GM23338 (cell line): Measurements from ENCODE around the gene NCAPH2. TPM values are rescaled to one million over a fixed set of nuclear protein-coding genes. Genes with fewer than 3 reads are reported as not detected.

ENCODE experiments used
- ATAC-seq: fragments of 200-7000 bp; cut with Tn5 transposase; 3 replicates; pipeline ENCODE4 v1.9.1; 2020
- DNase-seq: peaks from one replicate; pipeline ENCODE4 v3.0.0-alpha.2; 2015; ENCODE audit warnings: low spot score
- H2AFZ ChIP-seq: fragments of 200-600 bp; sonication (generic); 2 replicates; pipeline ENCODE4 v1.8.0; 2016; ENCODE audit warnings: antibody characterized with exemption, mild to moderate bottlenecking, moderate library complexity
- H3F3A ChIP-seq: fragments of 200-600 bp; sonication (generic); replicated peaks from 2 replicates; pipeline ENCODE4 v1.8.0; 2017; ENCODE audit warnings: antibody characterized with exemption, mixed run types, low read depth
- H3K27ac ChIP-seq: fragments of 200-600 bp; sonication (generic); 2 replicates; pipeline ENCODE4 v1.6.1; 2016; ENCODE audit warnings: low read depth
- H3K27me3 ChIP-seq: fragments of 200-600 bp; sonication (generic); 2 replicates; pipeline ENCODE4 v1.8.0; 2016; ENCODE audit warnings: mild to moderate bottlenecking, mixed run types, moderate library complexity; ENCODE audit not compliant: insufficient read depth
- H3K36me3 ChIP-seq: fragments of 200-600 bp; sonication (generic); 2 replicates; pipeline ENCODE4 v1.8.0; 2016; ENCODE audit warnings: mild to moderate bottlenecking; ENCODE audit not compliant: insufficient read depth
- H3K4me1 ChIP-seq: fragments of 200-600 bp; sonication (generic); 2 replicates; pipeline ENCODE4 v1.8.0; 2016; ENCODE audit warnings: mild to moderate bottlenecking, moderate library complexity; ENCODE audit not compliant: insufficient read depth
- H3K4me2 ChIP-seq: fragments of 200-600 bp; sonication (generic); 2 replicates; pipeline ENCODE4 v1.7.1; 2017; ENCODE audit warnings: mixed run types
- H3K4me3 ChIP-seq: fragments of 200-600 bp; sonication (generic); 2 replicates; pipeline ENCODE4 v1.6.1; 2016; ENCODE audit warnings: mixed run types
- H3K79me2 ChIP-seq: fragments of 200-600 bp; sonication (generic); replicated peaks from 2 replicates; pipeline ENCODE4 v1.8.0; 2017; ENCODE audit warnings: mild to moderate bottlenecking; ENCODE audit not compliant: insufficient read depth
- H3K9me2 ChIP-seq: fragments of 200-600 bp; sonication (generic); 2 replicates; pipeline ENCODE4 v1.8.0; 2017; ENCODE audit not compliant: insufficient read depth
- H4K20me1 ChIP-seq: fragments of 200-600 bp; sonication (generic); replicated peaks from 2 replicates; pipeline ENCODE4 v1.8.0; 2017; ENCODE audit warnings: mild to moderate bottlenecking; ENCODE audit not compliant: insufficient read depth
- H3K27ac Mint-ChIP-seq: 2 replicates; pipeline ENCODE4 v1.8.0; 2020; ENCODE audit warnings: inconsistent platforms, mild to moderate bottlenecking, moderate library complexity, mixed read lengths
- H3K27me3 Mint-ChIP-seq: 3 replicates; pipeline ENCODE4 v1.8.0; 2022; ENCODE audit warnings: low read depth, mild to moderate bottlenecking, moderate library complexity, mixed read lengths, inconsistent platforms; ENCODE audit not compliant: insufficient read depth, poor library complexity
- H3K36me3 Mint-ChIP-seq: 3 replicates; pipeline ENCODE4 v1.8.0; 2021; ENCODE audit warnings: low read depth, mild to moderate bottlenecking, inconsistent platforms, moderate library complexity, mixed read lengths
- H3K4me1 Mint-ChIP-seq: 3 replicates; pipeline ENCODE4 v1.8.0; 2020; ENCODE audit warnings: mild to moderate bottlenecking, inconsistent platforms, mixed read lengths
- H3K4me3 Mint-ChIP-seq: 3 replicates; pipeline ENCODE4 v1.8.0; 2021; ENCODE audit warnings: moderate library complexity, mild to moderate bottlenecking, inconsistent platforms, mixed read lengths
- H3K9me3 Mint-ChIP-seq: 3 replicates; pipeline ENCODE4 v1.8.0; 2020; ENCODE audit warnings: moderate library complexity, mild to moderate bottlenecking, inconsistent platforms, mixed read lengths
- CREB1 ChIP-seq: fragments of 250-450 bp; sonication (Bioruptor Pico); IDR thresholded peaks from 2 replicates; pipeline ENCODE4 v1.5.0; 2020; ENCODE audit warnings: low read depth, mild to moderate bottlenecking, moderate library complexity
- EZH2phosphoT487 ChIP-seq: fragments of 200-600 bp; sonication (generic); IDR thresholded peaks from one replicate; pipeline ENCODE4 v1.8.1; 2018; ENCODE audit warnings: antibody characterized with exemption; ENCODE audit not compliant: unreplicated experiment
- JUNB ChIP-seq: IDR thresholded peaks from one replicate; pipeline ENCODE4 v1.6.1; 2016; ENCODE audit warnings: antibody characterized with exemption; ENCODE audit not compliant: unreplicated experiment
- NANOG ChIP-seq: IDR thresholded peaks from 2 replicates; pipeline ENCODE4 v1.6.1; 2016; ENCODE audit warnings: antibody characterized with exemption, borderline replicate concordance
- POLR2AphosphoS5 ChIP-seq: IDR thresholded peaks from 2 replicates; pipeline ENCODE4 v1.6.1; 2016; ENCODE audit warnings: antibody characterized with exemption, low read depth
- polyA plus RNA-seq: library from polyadenylated mRNA; unstranded; fragments of >200 nt; fragmentation: Nextera tagmentation; extraction: Ambion mirVana; gene quantifications from 2 replicates; pipeline ENCODE4 v1.2.1, GENCODE V29; 2016
- total RNA-seq: library from RNA; depleted of rRNA; stranded (reverse); fragments of >200 nt; shearing (Covaris generic); gene quantifications from 2 replicates; pipeline ENCODE4 v1.2.3, GENCODE V29; 2014
- TF ChIP-seq, protein P1 (sequence below), 2 experiments: fragments of 200-600 bp in 1 of 2; sonication (generic) in 1 of 2; conservative IDR thresholded peaks; 2 replicates each; pipeline versions ENCODE4 v1.5.1 to v1.6.1; 2016 to 2017; ENCODE audit warnings: antibody characterized with exemption in 2 of 2, low read depth in 2 of 2, mild to moderate bottlenecking in 2 of 2, moderate library complexity in 1 of 2
- TF ChIP-seq, protein P2 (sequence below): IDR thresholded peaks from one replicate; pipeline ENCODE4 v1.6.1; 2018; ENCODE audit warnings: antibody characterized with exemption; ENCODE audit not compliant: unreplicated experiment
- TF ChIP-seq, protein P3 (sequence below): fragments of 250-450 bp; sonication (Bioruptor Pico); IDR thresholded peaks from 2 replicates; pipeline ENCODE4 v1.5.0; 2020; ENCODE audit warnings: mild to moderate bottlenecking, moderate library complexity

NCAPH2 gene
- total and polyA plus RNA-seq, 2 experiments from 2014 or later: 52.2 to 76.1 TPM

DNA sequence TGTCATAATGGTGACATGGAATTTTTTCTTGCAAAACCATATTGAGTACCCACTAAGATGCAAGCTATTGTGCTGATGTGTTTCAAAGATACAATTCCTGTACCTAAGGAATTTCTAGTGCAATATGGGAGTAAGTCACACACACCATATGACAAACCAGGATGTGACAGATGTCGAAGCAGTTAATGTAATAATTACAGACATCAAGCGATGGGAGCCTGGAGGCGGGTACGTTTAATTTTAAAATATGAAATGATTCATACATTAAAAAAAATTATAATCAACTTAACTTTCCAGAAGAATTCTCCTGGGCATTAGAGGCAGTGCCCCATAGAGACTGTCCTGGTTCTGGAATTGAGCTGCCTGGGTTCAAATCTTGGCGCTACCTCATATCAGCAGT lies 48.7 kb downstream of the NCAPH2 start:
- Mint-ChIP-seq H3K27me3 (peaks cover 19% of the 10 kb centered on the region), H3K9me3 (no peaks in the 10 kb centered on the region), H3K4me1 (peaks cover 15% of the 10 kb centered on the region), H3K4me3 (no peak overlapping the region; the same call in 2 of the 3 replicates), H3K36me3 (no peaks in the 10 kb centered on the region), H3K27ac (no peak overlapping the region)
- Histone ChIP-seq H3K4me3 (no peak overlapping the region), H2AFZ (no peak overlapping the region), H3F3A (peaks cover 2% of the 10 kb centered on the region; the same call in 1 of the 2 replicates), H3K9me2 (no peaks in the 10 kb centered on the region), H3K79me2 (no peaks in the 10 kb centered on the region), H3K27me3 (0 out of 2 replicates have a peak, but pooled peaks cover 7% of the 10 kb centered on the region), H4K20me1 (no peaks in the 10 kb centered on the region), H3K27ac (no peak overlapping the region), H3K4me2 (no peak overlapping the region), H3K36me3 (no peaks in the 10 kb centered on the region), H3K4me1 (no peaks in the 10 kb centered on the region)
- TF ChIP-seq, protein P1, sequence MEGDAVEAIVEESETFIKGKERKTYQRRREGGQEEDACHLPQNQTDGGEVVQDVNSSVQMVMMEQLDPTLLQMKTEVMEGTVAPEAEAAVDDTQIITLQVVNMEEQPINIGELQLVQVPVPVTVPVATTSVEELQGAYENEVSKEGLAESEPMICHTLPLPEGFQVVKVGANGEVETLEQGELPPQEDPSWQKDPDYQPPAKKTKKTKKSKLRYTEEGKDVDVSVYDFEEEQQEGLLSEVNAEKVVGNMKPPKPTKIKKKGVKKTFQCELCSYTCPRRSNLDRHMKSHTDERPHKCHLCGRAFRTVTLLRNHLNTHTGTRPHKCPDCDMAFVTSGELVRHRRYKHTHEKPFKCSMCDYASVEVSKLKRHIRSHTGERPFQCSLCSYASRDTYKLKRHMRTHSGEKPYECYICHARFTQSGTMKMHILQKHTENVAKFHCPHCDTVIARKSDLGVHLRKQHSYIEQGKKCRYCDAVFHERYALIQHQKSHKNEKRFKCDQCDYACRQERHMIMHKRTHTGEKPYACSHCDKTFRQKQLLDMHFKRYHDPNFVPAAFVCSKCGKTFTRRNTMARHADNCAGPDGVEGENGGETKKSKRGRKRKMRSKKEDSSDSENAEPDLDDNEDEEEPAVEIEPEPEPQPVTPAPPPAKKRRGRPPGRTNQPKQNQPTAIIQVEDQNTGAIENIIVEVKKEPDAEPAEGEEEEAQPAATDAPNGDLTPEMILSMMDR (conservative IDR thresholded peaks at IDR 0.05; ENCODE audit: low read depth in 2 of 2): no peak
- TF ChIP-seq, protein P2, sequence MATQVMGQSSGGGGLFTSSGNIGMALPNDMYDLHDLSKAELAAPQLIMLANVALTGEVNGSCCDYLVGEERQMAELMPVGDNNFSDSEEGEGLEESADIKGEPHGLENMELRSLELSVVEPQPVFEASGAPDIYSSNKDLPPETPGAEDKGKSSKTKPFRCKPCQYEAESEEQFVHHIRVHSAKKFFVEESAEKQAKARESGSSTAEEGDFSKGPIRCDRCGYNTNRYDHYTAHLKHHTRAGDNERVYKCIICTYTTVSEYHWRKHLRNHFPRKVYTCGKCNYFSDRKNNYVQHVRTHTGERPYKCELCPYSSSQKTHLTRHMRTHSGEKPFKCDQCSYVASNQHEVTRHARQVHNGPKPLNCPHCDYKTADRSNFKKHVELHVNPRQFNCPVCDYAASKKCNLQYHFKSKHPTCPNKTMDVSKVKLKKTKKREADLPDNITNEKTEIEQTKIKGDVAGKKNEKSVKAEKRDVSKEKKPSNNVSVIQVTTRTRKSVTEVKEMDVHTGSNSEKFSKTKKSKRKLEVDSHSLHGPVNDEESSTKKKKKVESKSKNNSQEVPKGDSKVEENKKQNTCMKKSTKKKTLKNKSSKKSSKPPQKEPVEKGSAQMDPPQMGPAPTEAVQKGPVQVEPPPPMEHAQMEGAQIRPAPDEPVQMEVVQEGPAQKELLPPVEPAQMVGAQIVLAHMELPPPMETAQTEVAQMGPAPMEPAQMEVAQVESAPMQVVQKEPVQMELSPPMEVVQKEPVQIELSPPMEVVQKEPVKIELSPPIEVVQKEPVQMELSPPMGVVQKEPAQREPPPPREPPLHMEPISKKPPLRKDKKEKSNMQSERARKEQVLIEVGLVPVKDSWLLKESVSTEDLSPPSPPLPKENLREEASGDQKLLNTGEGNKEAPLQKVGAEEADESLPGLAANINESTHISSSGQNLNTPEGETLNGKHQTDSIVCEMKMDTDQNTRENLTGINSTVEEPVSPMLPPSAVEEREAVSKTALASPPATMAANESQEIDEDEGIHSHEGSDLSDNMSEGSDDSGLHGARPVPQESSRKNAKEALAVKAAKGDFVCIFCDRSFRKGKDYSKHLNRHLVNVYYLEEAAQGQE: no peak
- TF ChIP-seq NANOG: no peak
- no peak for TF ChIP-seq POLR2AphosphoS5
- TF ChIP-seq, protein P3, sequence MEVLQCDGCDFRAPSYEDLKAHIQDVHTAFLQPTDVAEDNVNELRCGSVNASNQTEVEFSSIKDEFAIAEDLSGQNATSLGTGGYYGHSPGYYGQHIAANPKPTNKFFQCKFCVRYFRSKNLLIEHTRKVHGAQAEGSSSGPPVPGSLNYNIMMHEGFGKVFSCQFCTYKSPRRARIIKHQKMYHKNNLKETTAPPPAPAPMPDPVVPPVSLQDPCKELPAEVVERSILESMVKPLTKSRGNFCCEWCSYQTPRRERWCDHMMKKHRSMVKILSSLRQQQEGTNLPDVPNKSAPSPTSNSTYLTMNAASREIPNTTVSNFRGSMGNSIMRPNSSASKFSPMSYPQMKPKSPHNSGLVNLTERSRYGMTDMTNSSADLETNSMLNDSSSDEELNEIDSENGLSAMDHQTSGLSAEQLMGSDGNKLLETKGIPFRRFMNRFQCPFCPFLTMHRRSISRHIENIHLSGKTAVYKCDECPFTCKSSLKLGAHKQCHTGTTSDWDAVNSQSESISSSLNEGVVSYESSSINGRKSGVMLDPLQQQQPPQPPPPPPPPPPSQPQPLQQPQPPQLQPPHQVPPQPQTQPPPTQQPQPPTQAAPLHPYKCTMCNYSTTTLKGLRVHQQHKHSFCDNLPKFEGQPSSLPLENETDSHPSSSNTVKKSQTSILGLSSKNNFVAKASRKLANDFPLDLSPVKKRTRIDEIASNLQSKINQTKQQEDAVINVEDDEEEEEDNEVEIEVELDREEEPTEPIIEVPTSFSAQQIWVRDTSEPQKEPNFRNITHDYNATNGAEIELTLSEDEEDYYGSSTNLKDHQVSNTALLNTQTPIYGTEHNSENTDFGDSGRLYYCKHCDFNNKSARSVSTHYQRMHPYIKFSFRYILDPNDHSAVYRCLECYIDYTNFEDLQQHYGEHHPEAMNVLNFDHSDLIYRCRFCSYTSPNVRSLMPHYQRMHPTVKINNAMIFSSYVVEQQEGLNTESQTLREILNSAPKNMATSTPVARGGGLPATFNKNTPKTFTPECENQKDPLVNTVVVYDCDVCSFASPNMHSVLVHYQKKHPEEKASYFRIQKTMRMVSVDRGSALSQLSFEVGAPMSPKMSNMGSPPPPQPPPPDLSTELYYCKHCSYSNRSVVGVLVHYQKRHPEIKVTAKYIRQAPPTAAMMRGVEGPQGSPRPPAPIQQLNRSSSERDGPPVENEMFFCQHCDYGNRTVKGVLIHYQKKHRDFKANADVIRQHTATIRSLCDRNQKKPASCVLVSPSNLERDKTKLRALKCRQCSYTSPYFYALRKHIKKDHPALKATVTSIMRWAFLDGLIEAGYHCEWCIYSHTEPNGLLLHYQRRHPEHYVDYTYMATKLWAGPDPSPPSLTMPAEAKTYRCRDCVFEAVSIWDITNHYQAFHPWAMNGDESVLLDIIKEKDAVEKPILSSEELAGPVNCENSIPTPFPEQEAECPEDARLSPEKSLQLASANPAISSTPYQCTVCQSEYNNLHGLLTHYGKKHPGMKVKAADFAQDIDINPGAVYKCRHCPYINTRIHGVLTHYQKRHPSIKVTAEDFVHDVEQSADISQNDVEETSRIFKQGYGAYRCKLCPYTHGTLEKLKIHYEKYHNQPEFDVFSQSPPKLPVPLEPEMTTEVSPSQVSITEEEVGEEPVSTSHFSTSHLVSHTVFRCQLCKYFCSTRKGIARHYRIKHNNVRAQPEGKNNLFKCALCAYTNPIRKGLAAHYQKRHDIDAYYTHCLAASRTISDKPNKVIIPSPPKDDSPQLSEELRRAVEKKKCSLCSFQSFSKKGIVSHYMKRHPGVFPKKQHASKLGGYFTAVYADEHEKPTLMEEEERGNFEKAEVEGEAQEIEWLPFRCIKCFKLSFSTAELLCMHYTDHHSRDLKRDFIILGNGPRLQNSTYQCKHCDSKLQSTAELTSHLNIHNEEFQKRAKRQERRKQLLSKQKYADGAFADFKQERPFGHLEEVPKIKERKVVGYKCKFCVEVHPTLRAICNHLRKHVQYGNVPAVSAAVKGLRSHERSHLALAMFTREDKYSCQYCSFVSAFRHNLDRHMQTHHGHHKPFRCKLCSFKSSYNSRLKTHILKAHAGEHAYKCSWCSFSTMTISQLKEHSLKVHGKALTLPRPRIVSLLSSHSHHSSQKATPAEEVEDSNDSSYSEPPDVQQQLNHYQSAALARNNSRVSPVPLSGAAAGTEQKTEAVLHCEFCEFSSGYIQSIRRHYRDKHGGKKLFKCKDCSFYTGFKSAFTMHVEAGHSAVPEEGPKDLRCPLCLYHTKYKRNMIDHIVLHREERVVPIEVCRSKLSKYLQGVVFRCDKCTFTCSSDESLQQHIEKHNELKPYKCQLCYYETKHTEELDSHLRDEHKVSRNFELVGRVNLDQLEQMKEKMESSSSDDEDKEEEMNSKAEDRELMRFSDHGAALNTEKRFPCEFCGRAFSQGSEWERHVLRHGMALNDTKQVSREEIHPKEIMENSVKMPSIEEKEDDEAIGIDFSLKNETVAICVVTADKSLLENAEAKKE (CRISPR knock-in tag): no peak
- no peak for TF ChIP-seq EZH2phosphoT487
- TF ChIP-seq JUNB: no peak
- TF ChIP-seq CREB1 (CRISPR knock-in tag): no peak
- ATAC-seq (no peak), DNase-seq (no peak)
